ENCODE results near the gene TADA2B.
A peak's percentile ranks its signal among the peaks of the same experiment; 100 is the strongest.
"Not testable (repeated sequence)": the region's sequence is repeated elsewhere in the genome, so short reads cannot be mapped to it uniquely, and the experiment has no call there.

Gene TADA2B

GRCh38 chr4:7068279-7068842 lies 25.2 kb downstream of the TADA2B start:
- in situ Hi-C loops (cut with HindIII; ENCODE audit: low pct_ligation_motif_present, low pct_unique_long_range_greater_than_20kb, low sequenced_read_pairs): no loop called here
- DNase-seq: no peak

GRCh38 chr4:7068883-7069282 lies 25.7 kb downstream of the TADA2B start:
- no peak for DNase-seq
- in situ Hi-C loops (cut with HindIII; ENCODE audit: low pct_ligation_motif_present, low pct_unique_long_range_greater_than_20kb, low sequenced_read_pairs): no loop called here

- in situ Hi-C loops (cut with HindIII; ENCODE audit: low pct_ligation_motif_present, low pct_unique_long_range_greater_than_20kb, low sequenced_read_pairs): no loop called here
- peak; percentile 70 for DNase-seq
Observed at GRCh38 chr4:7070729-7071511, 27.7 kb downstream of the TADA2B start.

GRCh38 chr4:7073059-7073458 lies 29.9 kb downstream of the TADA2B start:
- DNase-seq: no peak
- in situ Hi-C loops (cut with HindIII; ENCODE audit: low pct_ligation_motif_present, low pct_unique_long_range_greater_than_20kb, low sequenced_read_pairs): no loop called here

GRCh38 chr4:7073526-7074390 lies 30.6 kb downstream of the TADA2B start:
- in situ Hi-C loops (cut with HindIII; ENCODE audit: low pct_ligation_motif_present, low pct_unique_long_range_greater_than_20kb, low sequenced_read_pairs): no loop called here
- DNase-seq: peak; percentile 55

- DNase-seq: peak; percentile 59
- in situ Hi-C loops (cut with HindIII; ENCODE audit: low pct_ligation_motif_present, low pct_unique_long_range_greater_than_20kb, low sequenced_read_pairs): no loop called here
Observed at GRCh38 chr4:7074426-7074825, 31.3 kb downstream of the TADA2B start.

GRCh38 chr4:7075962-7076695 lies 33.0 kb downstream of the TADA2B start:
- DNase-seq: no peak
- in situ Hi-C loops (cut with HindIII; ENCODE audit: low pct_ligation_motif_present, low pct_unique_long_range_greater_than_20kb, low sequenced_read_pairs): no loop called here

GRCh38 chr4:7076696-7077082 lies 33.5 kb downstream of the TADA2B start:
- in situ Hi-C loops (cut with HindIII; ENCODE audit: low pct_ligation_motif_present, low pct_unique_long_range_greater_than_20kb, low sequenced_read_pairs): no loop called here
- no peak for DNase-seq

GRCh38 chr4:7077371-7077770 lies 34.2 kb downstream of the TADA2B start:
- in situ Hi-C loops (cut with HindIII; ENCODE audit: low pct_ligation_motif_present, low pct_unique_long_range_greater_than_20kb, low sequenced_read_pairs): no loop called here
- no peak for DNase-seq

- in situ Hi-C loops (cut with HindIII; ENCODE audit: low pct_ligation_motif_present, low pct_unique_long_range_greater_than_20kb, low sequenced_read_pairs): no loop called here
- DNase-seq: no peak
Observed at GRCh38 chr4:7078025-7078424, 34.9 kb downstream of the TADA2B start.

- in situ Hi-C loops (cut with HindIII; ENCODE audit: low pct_ligation_motif_present, low pct_unique_long_range_greater_than_20kb, low sequenced_read_pairs); DNase-seq: not testable (repeated sequence)
Observed at GRCh38 chr4:7079483-7079882, 36.3 kb downstream of the TADA2B start.

GRCh38 chr4:7079909-7080308 lies 36.7 kb downstream of the TADA2B start:
- DNase-seq; in situ Hi-C loops (cut with HindIII; ENCODE audit: low pct_ligation_motif_present, low pct_unique_long_range_greater_than_20kb, low sequenced_read_pairs): not testable (repeated sequence)

- in situ Hi-C loops (cut with HindIII; ENCODE audit: low pct_ligation_motif_present, low pct_unique_long_range_greater_than_20kb, low sequenced_read_pairs): no loop called here
- no peak for DNase-seq
Observed at GRCh38 chr4:7083597-7084563, 40.7 kb downstream of the TADA2B start.

GRCh38 chr4:7084564-7084961 lies 41.4 kb downstream of the TADA2B start:
- in situ Hi-C loops (cut with HindIII; ENCODE audit: low pct_ligation_motif_present, low pct_unique_long_range_greater_than_20kb, low sequenced_read_pairs); DNase-seq: not testable (repeated sequence)

- in situ Hi-C loops (cut with HindIII; ENCODE audit: low pct_ligation_motif_present, low pct_unique_long_range_greater_than_20kb, low sequenced_read_pairs): no loop called here
Observed at GRCh38 chr4:7086384-7086783, 43.2 kb downstream of the TADA2B start.

GRCh38 chr4:7087036-7087435 lies 43.9 kb downstream of the TADA2B start:
- DNase-seq: no peak
- in situ Hi-C loops (cut with HindIII; ENCODE audit: low pct_ligation_motif_present, low pct_unique_long_range_greater_than_20kb, low sequenced_read_pairs): no loop called here

More at GRCh38 chr4:7086384-7086783, 43.2 kb downstream of the TADA2B start:
- no peak for DNase-seq

- in situ Hi-C loops (cut with HindIII; ENCODE audit: low pct_ligation_motif_present, low pct_unique_long_range_greater_than_20kb, low sequenced_read_pairs): no loop called here
- DNase-seq: no peak
Observed at GRCh38 chr4:7089213-7089986, 46.2 kb downstream of the TADA2B start.

Data from ACHN (cell line).